NCI-H187 treated with DMSO at 0.1 percent for 48 hours (cell line): ENCODE results near the gene AOPEP.
"Not testable (repeated sequence)": the region's sequence is repeated elsewhere in the genome, so short reads cannot be mapped to it uniquely, and the experiment has no call there.

ENCODE experiments used
- DNase-seq: peaks from one replicate; lab custom pipeline; 2025; lab: John Stamatoyannopoulos, UW

Gene AOPEP

GRCh38 chr9:94934816-94935328, 208.4 kb downstream of the AOPEP start:
- DNase-seq, result no peak

GRCh38 chr9:94935396-94935795, 208.9 kb downstream of the AOPEP start:
- no peak for DNase-seq

GRCh38 chr9:94936419-94936818, 209.9 kb downstream of the AOPEP start:
- DNase-seq, result no peak

- no peak for DNase-seq
Observed at GRCh38 chr9:94937214-94937903, 210.9 kb downstream of the AOPEP start.

- DNase-seq, result no peak
Observed at GRCh38 chr9:94938384-94938783, 211.9 kb downstream of the AOPEP start.

GRCh38 chr9:94940296-94940695, 213.8 kb downstream of the AOPEP start:
- not testable (repeated sequence) for DNase-seq

- DNase-seq, result no peak
Observed at GRCh38 chr9:94941211-94941875, 214.8 kb downstream of the AOPEP start.

GRCh38 chr9:94944626-94945025, 218.1 kb downstream of the AOPEP start:
- DNase-seq, result no peak

GRCh38 chr9:94945197-94946144, 219.0 kb downstream of the AOPEP start:
- no peak for DNase-seq

- no peak for DNase-seq
Observed at GRCh38 chr9:94946256-94946655, 219.8 kb downstream of the AOPEP start.

- no peak for DNase-seq
Observed at GRCh38 chr9:94948567-94949235, 222.2 kb downstream of the AOPEP start.

- no peak for DNase-seq
Observed at GRCh38 chr9:94949370-94949769, 222.9 kb downstream of the AOPEP start.

GRCh38 chr9:94950040-94950578, 223.6 kb downstream of the AOPEP start:
- no peak for DNase-seq

GRCh38 chr9:94950579-94951323, 224.3 kb downstream of the AOPEP start:
- no peak for DNase-seq

GRCh38 chr9:94951324-94952135, 225.0 kb downstream of the AOPEP start:
- no peak for DNase-seq

- no peak for DNase-seq
Observed at GRCh38 chr9:94952565-94953373, 226.3 kb downstream of the AOPEP start.

- DNase-seq, result no peak
Observed at GRCh38 chr9:94956731-94957130, 230.2 kb downstream of the AOPEP start.

GRCh38 chr9:94960964-94961363, 234.5 kb downstream of the AOPEP start:
- DNase-seq, result no peak

GRCh38 chr9:94961870-94962269, 235.4 kb downstream of the AOPEP start:
- DNase-seq, result no peak
